PC-9 (cell line): ENCODE data around the gene ADAMTSL1. TPM values are rescaled to one million over a fixed set of nuclear protein-coding genes. Genes with fewer than 3 reads are reported as not detected.

ENCODE experiments used
- BruUV-seq: library from RNA; stranded (reverse); fragments of 400-500 nt; replicated peaks from 2 replicates; lab custom pipeline; 2021; lab: Mats Ljungman, UMichigan
- CTCF ChIA-PET: fragments of 300-600 bp; sonication (Branson Sonifier 250); formaldehyde crosslinking; loops from one replicate; lab custom pipeline; 2022; ENCODE audit warnings: antibody characterized with exemption; lab: Charles Lee
- POLR2A ChIA-PET: fragments of 300-600 bp; sonication (Branson Sonifier 250); formaldehyde crosslinking; loops from one replicate; lab custom pipeline; 2022; ENCODE audit warnings: antibody characterized with exemption; ENCODE audit not compliant: unreplicated experiment; lab: Charles Lee
- DNase-seq, 2 experiments: peaks; one replicate each; pipeline versions ENCODE4 v3.0.0 to v3.0.0-alpha.2; 2015 to 2022; ENCODE audit warnings: mixed read lengths in 1 of 2
- H2AFZ ChIP-seq: fragments of 200-600 bp; sonication (generic); 2 replicates; pipeline ENCODE4 v1.8.1; 2017; ENCODE audit warnings: antibody characterized with exemption
- H3F3A ChIP-seq: fragments of 200-600 bp; sonication (generic); 2 replicates; pipeline ENCODE4 v1.8.1; 2017; ENCODE audit warnings: antibody characterized with exemption, mild to moderate bottlenecking, low read depth; ENCODE audit not compliant: insufficient read depth
- H3K27ac ChIP-seq: fragments of 200-600 bp; sonication (generic); 2 replicates; pipeline ENCODE4 v1.6.1; 2016; ENCODE audit warnings: mixed run types
- H3K27me3 ChIP-seq: fragments of 200-600 bp; sonication (generic); 2 replicates; pipeline ENCODE4 v1.6.1; 2016; ENCODE audit warnings: low read depth, mixed run types; ENCODE audit not compliant: insufficient read depth
- H3K36me3 ChIP-seq: fragments of 200-600 bp; sonication (generic); 2 replicates; pipeline ENCODE4 v1.6.1; 2016; ENCODE audit warnings: low read depth, mixed run types
- H3K4me1 ChIP-seq: fragments of 200-600 bp; sonication (generic); replicated peaks from 2 replicates; pipeline ENCODE4 v1.6.1; 2016; ENCODE audit warnings: mixed run types; ENCODE audit not compliant: insufficient read depth
- H3K4me2 ChIP-seq: fragments of 200-600 bp; sonication (generic); 2 replicates; pipeline ENCODE4 v1.6.1; 2017; ENCODE audit warnings: mixed run types
- H3K4me3 ChIP-seq: fragments of 200-600 bp; sonication (generic); 2 replicates; pipeline ENCODE4 v1.6.1; 2016; ENCODE audit warnings: mixed run types
- H3K79me2 ChIP-seq: fragments of 200-600 bp; sonication (generic); 2 replicates; pipeline ENCODE4 v1.6.1; 2017; ENCODE audit warnings: low read depth, mixed run types
- H3K9me2 ChIP-seq: fragments of 200-600 bp; sonication (generic); 2 replicates; pipeline ENCODE4 v1.8.1; 2017; ENCODE audit warnings: mild to moderate bottlenecking; ENCODE audit not compliant: insufficient read depth
- H3K9me3 ChIP-seq: fragments of 200-600 bp; sonication (generic); 2 replicates; pipeline ENCODE4 v1.8.1; 2016; ENCODE audit warnings: low read depth; ENCODE audit not compliant: insufficient read depth
- H4K20me1 ChIP-seq: fragments of 200-600 bp; sonication (generic); 2 replicates; pipeline ENCODE4 v1.8.1; 2017; ENCODE audit not compliant: insufficient read depth
- EZH2 ChIP-seq: fragments of 200-600 bp; sonication (generic); IDR thresholded peaks from 2 replicates; pipeline ENCODE4 v1.8.0; 2017; ENCODE audit warnings: antibody characterized with exemption, low read depth
- intact Hi-C: fragments of 100-400 bp; cut with micrococcal nuclease; formaldehyde crosslinking; loops from one replicate; pipeline ENCODE4 v1.10.0; 2022; ENCODE audit not compliant: unreplicated experiment
- total RNA-seq: library from RNA; stranded (reverse); gene quantifications from 2 replicates; pipeline ENCODE4 v1.2.3, GENCODE V29; 2021
- TF ChIP-seq, protein P1 (sequence below): fragments of 200-600 bp; sonication (generic); conservative IDR thresholded peaks from 2 replicates; pipeline ENCODE4 v1.6.1; 2017; ENCODE audit warnings: mixed run types, antibody characterized with exemption, mild to moderate bottlenecking, moderate library complexity

Gene ADAMTSL1
- total RNA-seq, 1 experiment from 2014 or later: not detected

DNA sequence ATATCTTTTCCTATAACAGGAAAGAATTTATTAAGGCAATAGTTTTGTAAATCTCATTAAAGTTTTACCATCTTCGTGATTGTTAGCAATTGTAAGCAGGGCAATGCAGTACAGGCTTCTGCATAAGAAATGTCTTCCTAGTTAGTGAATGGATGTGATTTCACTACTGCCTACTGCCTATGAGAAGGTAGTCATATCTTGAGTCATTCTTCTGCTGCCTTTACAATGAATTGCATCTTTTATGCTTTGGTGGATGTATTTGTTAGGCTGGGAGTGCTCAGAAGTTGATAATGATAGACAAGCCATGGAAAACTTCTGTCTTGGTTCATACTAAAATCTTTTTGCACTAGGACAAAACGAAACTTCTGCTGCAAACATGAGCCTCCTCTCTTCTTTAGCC is 128.0 kb downstream of the ADAMTSL1 start:
- intact Hi-C loops: no loop called here
- H3K79me2 ChIP-seq: no peaks in the 10 kb centered on the region
- H3K9me2 ChIP-seq: no peaks in the 10 kb centered on the region
- no peaks in the 10 kb centered on the region for H4K20me1 ChIP-seq
- H3F3A ChIP-seq: no peaks in the 10 kb centered on the region
- CTCF ChIA-PET: no interaction called here
- H2AFZ ChIP-seq: no peak overlapping the region
- DNase-seq: no peak
- H3K4me2 ChIP-seq: no peak overlapping the region
- no peak overlapping the region for H3K27ac ChIP-seq
- TF ChIP-seq EZH2: no peak
- TF ChIP-seq, protein P1, sequence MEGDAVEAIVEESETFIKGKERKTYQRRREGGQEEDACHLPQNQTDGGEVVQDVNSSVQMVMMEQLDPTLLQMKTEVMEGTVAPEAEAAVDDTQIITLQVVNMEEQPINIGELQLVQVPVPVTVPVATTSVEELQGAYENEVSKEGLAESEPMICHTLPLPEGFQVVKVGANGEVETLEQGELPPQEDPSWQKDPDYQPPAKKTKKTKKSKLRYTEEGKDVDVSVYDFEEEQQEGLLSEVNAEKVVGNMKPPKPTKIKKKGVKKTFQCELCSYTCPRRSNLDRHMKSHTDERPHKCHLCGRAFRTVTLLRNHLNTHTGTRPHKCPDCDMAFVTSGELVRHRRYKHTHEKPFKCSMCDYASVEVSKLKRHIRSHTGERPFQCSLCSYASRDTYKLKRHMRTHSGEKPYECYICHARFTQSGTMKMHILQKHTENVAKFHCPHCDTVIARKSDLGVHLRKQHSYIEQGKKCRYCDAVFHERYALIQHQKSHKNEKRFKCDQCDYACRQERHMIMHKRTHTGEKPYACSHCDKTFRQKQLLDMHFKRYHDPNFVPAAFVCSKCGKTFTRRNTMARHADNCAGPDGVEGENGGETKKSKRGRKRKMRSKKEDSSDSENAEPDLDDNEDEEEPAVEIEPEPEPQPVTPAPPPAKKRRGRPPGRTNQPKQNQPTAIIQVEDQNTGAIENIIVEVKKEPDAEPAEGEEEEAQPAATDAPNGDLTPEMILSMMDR: no peak
- H3K4me3 ChIP-seq: no peak overlapping the region
- no peaks in the 10 kb centered on the region for H3K4me1 ChIP-seq
- no peaks in the 10 kb centered on the region for H3K9me3 ChIP-seq
- H3K36me3 ChIP-seq: no peaks in the 10 kb centered on the region
- POLR2A ChIA-PET: no interaction called here
- H3K27me3 ChIP-seq: no peaks in the 10 kb centered on the region
- BruUV-seq: no TSS peak

DNA sequence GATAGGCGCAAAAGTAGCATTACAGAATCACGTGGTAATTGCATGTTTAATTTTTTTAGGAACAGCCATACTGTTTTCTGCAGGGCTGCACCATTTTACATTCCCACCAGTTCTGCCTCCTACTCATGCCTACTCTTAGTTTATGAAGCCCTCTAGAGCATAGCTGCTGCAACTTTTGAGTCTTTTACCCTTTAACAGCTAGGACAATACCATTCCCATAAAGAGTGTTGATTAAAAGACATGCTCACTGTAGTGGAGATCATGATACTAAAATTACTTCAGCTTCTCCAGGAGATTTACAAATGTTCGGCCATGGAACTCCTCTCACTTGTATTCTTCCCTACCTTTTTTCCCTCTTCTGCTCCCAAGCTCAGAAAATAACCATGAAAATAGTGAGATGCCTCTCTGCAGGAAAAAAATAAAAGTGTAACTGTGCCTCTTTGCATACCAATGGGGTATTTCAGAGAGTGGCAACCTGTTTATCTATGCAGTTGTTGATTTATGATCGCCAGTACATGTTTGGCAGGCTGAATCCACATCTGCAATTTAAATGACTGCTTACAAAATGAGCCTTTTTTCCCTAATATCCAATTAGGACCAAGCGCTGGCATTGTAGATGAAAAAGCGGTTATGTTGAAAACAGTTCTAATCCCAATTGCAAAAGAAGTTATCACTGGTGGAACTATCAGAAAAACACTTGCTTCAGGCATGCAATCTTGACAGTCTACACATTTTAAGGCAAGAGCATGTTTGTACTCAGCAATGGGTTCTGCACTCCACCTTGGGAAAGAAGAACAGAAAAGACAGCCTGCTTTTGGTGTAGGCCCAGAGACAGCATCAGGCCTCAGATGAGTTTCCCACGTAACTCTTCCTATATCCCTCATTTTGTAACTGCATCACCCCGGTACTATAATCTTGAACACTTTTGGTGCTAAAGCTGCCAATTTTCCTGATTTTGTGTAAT is 131.1 kb downstream of the ADAMTSL1 start:
- Histone ChIP-seq H3K4me3 (no peak overlapping the region), H3K79me2 (no peaks in the 10 kb centered on the region), H3K36me3 (no peaks in the 10 kb centered on the region), H2AFZ (no peak overlapping the region), H3K27me3 (no peaks in the 10 kb centered on the region), H4K20me1 (no peaks in the 10 kb centered on the region), H3K9me3 (no peaks in the 10 kb centered on the region), H3K4me1 (no peaks in the 10 kb centered on the region), H3K4me2 (no peak overlapping the region), H3K27ac (no peak overlapping the region), H3K9me2 (no peaks in the 10 kb centered on the region), H3F3A (no peaks in the 10 kb centered on the region)
- intact Hi-C loops: no loop called here
- ChIA-PET CTCF (no interaction called here), POLR2A (no interaction called here)
- no TSS peak for BruUV-seq
- no peak for TF ChIP-seq EZH2
- TF ChIP-seq, protein P1: no peak
- DNase-seq: no peak

DNA sequence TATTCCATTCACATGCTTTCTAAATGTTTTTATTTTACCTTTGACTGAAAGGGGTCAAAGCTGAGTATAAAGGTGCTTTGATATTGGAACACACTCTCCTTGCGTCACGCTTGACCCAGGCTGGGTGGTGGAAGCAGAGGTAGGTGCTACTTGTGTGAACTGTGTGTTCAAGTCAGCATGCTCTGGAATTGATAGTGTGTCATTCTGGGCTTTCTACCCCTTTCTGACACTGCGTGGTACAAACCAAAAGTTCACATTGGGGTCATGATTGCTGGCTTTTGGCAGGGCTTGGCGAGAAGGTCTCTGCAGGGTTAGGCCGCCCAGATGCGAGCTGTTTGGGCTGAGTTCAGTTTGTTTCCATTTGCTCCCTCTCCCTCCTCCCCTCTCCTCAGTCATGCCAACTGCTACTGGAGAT is 131.8 kb downstream of the ADAMTSL1 start:
- DNase-seq: no peak
- H4K20me1 ChIP-seq: no peaks in the 10 kb centered on the region
- no TSS peak for BruUV-seq
- ChIA-PET CTCF (no interaction called here), POLR2A (no interaction called here)
- H3K4me1 ChIP-seq: no peaks in the 10 kb centered on the region
- no peak overlapping the region for H2AFZ ChIP-seq
- H3K9me2 ChIP-seq: no peaks in the 10 kb centered on the region
- no peak overlapping the region for H3K4me2 ChIP-seq
- H3K36me3 ChIP-seq: no peaks in the 10 kb centered on the region
- no peaks in the 10 kb centered on the region for H3K27me3 ChIP-seq
- no peak for TF ChIP-seq EZH2
- TF ChIP-seq, protein P1: no peak
- H3K9me3 ChIP-seq: no peaks in the 10 kb centered on the region
- intact Hi-C loops: no loop called here
- no peaks in the 10 kb centered on the region for H3F3A ChIP-seq
- H3K79me2 ChIP-seq: no peaks in the 10 kb centered on the region
- H3K27ac ChIP-seq: no peak overlapping the region
- no peak overlapping the region for H3K4me3 ChIP-seq
